Loucy (cell line): ENCODE data around the gene CDH12.

ENCODE experiments used
- H2AFZ ChIP-seq: fragments of 200-600 bp; sonication (generic); 2 replicates; pipeline ENCODE4 v1.6.0; 2016; ENCODE audit warnings: antibody characterized with exemption, mild to moderate bottlenecking, low read length, moderate library complexity
- H3F3A ChIP-seq: fragments of 200-600 bp; 2 replicates; pipeline ENCODE4 v1.6.0; 2016; ENCODE audit warnings: antibody characterized with exemption, low read depth, mild to moderate bottlenecking
- H3K27me3 ChIP-seq: fragments of 200-600 bp; sonication (generic); 2 replicates; pipeline ENCODE4 v1.6.1; 2014; ENCODE audit warnings: low read length, mild to moderate bottlenecking; ENCODE audit not compliant: insufficient read depth, poor library complexity, severe bottlenecking
- H3K36me3 ChIP-seq: fragments of 200-600 bp; sonication (generic); 2 replicates; pipeline ENCODE4 v1.6.1; 2016; ENCODE audit warnings: low read length; ENCODE audit not compliant: insufficient read depth
- H3K4me1 ChIP-seq: fragments of 200-600 bp; sonication (generic); 2 replicates; pipeline ENCODE4 v1.5.1; 2014; ENCODE audit warnings: low read length, mild to moderate bottlenecking; ENCODE audit not compliant: insufficient read depth, poor library complexity, severe bottlenecking
- H3K4me2 ChIP-seq: fragments of 200-600 bp; sonication (generic); 2 replicates; pipeline ENCODE4 v1.6.0; 2014; ENCODE audit warnings: antibody characterized with exemption, low read length, low read depth, mild to moderate bottlenecking; ENCODE audit not compliant: poor library complexity, severe bottlenecking
- H3K4me3 ChIP-seq: fragments of 200-600 bp; sonication (generic); 2 replicates; pipeline ENCODE4 v1.5.1; 2014; ENCODE audit warnings: low read length, mild to moderate bottlenecking, mixed read lengths; ENCODE audit not compliant: poor library complexity, severe bottlenecking
- H3K79me2 ChIP-seq: fragments of 200-600 bp; sonication (generic); 2 replicates; pipeline ENCODE4 v1.6.1; 2014; ENCODE audit warnings: low read length; ENCODE audit not compliant: insufficient read depth
- H3K9ac ChIP-seq: fragments of 200-600 bp; sonication (generic); 2 replicates; pipeline ENCODE4 v1.6.0; 2014; ENCODE audit warnings: mild to moderate bottlenecking, low read depth, low read length, moderate library complexity; ENCODE audit not compliant: poor library complexity, severe bottlenecking
- H3K9me2 ChIP-seq: fragments of 200-600 bp; sonication (generic); replicated peaks from 2 replicates; pipeline ENCODE4 v1.6.1; 2016; ENCODE audit warnings: low read depth, low read length, mixed read lengths
- H3K9me3 ChIP-seq: fragments of 200-600 bp; sonication (generic); 2 replicates; pipeline ENCODE4 v1.6.1; 2014; ENCODE audit warnings: mild to moderate bottlenecking, antibody characterized with exemption, low read length, low read depth; ENCODE audit not compliant: insufficient read depth
- H4K20me1 ChIP-seq: fragments of 200-600 bp; sonication (generic); 2 replicates; pipeline ENCODE4 v1.6.0; 2014; ENCODE audit warnings: antibody characterized with exemption, low read length, mild to moderate bottlenecking; ENCODE audit not compliant: insufficient read depth, poor library complexity, severe bottlenecking
- EZH2phosphoT487 ChIP-seq: fragments of 200-600 bp; IDR thresholded peaks from 2 replicates; pipeline ENCODE4 v1.6.1; 2018; ENCODE audit warnings: antibody characterized with exemption, mild to moderate bottlenecking, moderate library complexity, borderline replicate concordance
- TF ChIP-seq, protein P1 (sequence below): fragments of 200-600 bp; sonication (generic); conservative IDR thresholded peaks from 2 replicates; pipeline ENCODE4 v1.5.1; 2014; ENCODE audit warnings: mild to moderate bottlenecking, antibody characterized with exemption, low read length

The CDH12 gene

DNA sequence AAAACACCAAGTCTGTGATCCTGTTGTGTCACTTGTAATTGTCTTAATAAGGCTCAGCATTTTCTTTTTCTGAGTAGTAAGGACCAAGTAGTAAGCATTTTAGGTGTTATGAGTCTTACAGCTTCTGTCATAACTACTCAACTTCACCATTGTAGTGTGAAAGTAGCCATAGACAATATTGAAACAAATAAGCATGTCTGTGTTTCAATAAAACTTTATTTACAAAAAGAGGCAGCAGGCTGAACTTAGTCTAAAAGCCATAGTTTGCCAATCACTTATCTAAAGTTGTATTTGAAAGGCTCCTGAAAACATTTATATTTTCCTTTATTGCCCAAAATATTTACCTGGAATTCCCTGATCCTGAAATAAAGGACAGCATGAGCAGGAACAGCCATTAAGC, 796.1 kb downstream of the CDH12 start:
- Histone ChIP-seq H3K4me1 (no peaks in the 10 kb centered on the region), H3K9ac (no peak overlapping the region), H3K4me2 (no peak overlapping the region), H3K9me3 (no peaks in the 10 kb centered on the region), H3F3A (no peaks in the 10 kb centered on the region), H3K79me2 (no peaks in the 10 kb centered on the region), H3K4me3 (no peak overlapping the region), H3K9me2 (no peaks in the 10 kb centered on the region), H4K20me1 (no peaks in the 10 kb centered on the region), H3K36me3 (no peaks in the 10 kb centered on the region), H2AFZ (no peak overlapping the region), H3K27me3 (no peaks in the 10 kb centered on the region)
- TF ChIP-seq EZH2phosphoT487 = no peak
- TF ChIP-seq, protein P1, sequence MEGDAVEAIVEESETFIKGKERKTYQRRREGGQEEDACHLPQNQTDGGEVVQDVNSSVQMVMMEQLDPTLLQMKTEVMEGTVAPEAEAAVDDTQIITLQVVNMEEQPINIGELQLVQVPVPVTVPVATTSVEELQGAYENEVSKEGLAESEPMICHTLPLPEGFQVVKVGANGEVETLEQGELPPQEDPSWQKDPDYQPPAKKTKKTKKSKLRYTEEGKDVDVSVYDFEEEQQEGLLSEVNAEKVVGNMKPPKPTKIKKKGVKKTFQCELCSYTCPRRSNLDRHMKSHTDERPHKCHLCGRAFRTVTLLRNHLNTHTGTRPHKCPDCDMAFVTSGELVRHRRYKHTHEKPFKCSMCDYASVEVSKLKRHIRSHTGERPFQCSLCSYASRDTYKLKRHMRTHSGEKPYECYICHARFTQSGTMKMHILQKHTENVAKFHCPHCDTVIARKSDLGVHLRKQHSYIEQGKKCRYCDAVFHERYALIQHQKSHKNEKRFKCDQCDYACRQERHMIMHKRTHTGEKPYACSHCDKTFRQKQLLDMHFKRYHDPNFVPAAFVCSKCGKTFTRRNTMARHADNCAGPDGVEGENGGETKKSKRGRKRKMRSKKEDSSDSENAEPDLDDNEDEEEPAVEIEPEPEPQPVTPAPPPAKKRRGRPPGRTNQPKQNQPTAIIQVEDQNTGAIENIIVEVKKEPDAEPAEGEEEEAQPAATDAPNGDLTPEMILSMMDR = no peak

DNA sequence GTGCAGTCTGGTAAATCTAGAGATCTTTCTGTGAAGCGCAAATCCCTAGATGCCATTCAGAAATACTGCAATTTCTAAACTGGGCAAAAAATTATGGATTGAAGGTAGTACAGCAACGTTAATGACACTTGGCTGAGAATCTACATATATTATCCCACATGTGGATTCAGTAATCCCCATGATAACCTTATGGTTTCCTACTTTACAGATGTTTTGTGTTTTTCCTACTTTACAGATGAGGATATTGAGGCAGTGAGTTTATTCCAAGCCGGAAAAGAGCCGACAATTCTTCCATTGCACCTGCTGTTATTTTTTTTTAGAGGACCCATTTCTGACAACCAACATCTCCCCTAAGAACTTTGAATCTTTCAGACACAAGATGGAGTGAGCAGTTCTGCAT, 796.5 kb downstream of the CDH12 start:
- no peaks in the 10 kb centered on the region for H3K9me3 ChIP-seq
- TF ChIP-seq, protein P1 = no peak
- no peak for TF ChIP-seq EZH2phosphoT487
- no peak overlapping the region for H3K9ac ChIP-seq
- no peak overlapping the region for H3K4me2 ChIP-seq
- H3K4me1 ChIP-seq = no peaks in the 10 kb centered on the region
- H3K36me3 ChIP-seq = no peaks in the 10 kb centered on the region
- H3K9me2 ChIP-seq = no peaks in the 10 kb centered on the region
- no peaks in the 10 kb centered on the region for H3K79me2 ChIP-seq
- no peaks in the 10 kb centered on the region for H3F3A ChIP-seq
- H4K20me1 ChIP-seq = no peaks in the 10 kb centered on the region
- no peak overlapping the region for H2AFZ ChIP-seq
- H3K27me3 ChIP-seq = no peaks in the 10 kb centered on the region
- no peak overlapping the region for H3K4me3 ChIP-seq

DNA sequence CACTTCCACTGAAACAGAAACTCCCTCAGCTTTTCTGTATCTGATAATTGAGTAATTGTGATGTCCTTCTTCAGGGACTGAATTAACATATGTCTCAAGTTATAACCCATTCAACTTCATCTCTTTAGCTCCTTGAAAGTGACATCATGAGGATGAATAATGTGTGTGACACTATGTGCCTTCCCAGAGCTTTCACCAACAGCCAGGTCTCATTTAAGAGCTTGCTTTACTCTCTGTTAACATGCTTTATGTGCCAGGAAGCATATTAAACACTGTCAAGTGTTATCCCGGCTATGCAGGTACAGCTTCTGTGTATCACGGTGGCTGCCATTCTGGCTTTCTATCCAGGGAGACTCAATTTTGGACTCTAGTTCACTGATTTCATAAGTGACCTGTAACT, 799.9 kb downstream of the CDH12 start:
- Histone ChIP-seq H3K4me3 (no peak overlapping the region), H3K4me2 (no peak overlapping the region), H3K27me3 (no peaks in the 10 kb centered on the region), H3K36me3 (no peaks in the 10 kb centered on the region), H3K9me3 (no peaks in the 10 kb centered on the region), H4K20me1 (no peaks in the 10 kb centered on the region), H3K9me2 (no peaks in the 10 kb centered on the region), H2AFZ (no peak overlapping the region), H3K9ac (no peak overlapping the region), H3K79me2 (no peaks in the 10 kb centered on the region), H3K4me1 (no peaks in the 10 kb centered on the region), H3F3A (no peaks in the 10 kb centered on the region)
- no peak for TF ChIP-seq EZH2phosphoT487
- TF ChIP-seq, protein P1 = no peak
